Measurements from ENCODE around the gene RIMS4. TPM values are rescaled to one million over a fixed set of nuclear protein-coding genes. Genes with fewer than 3 reads are reported as not detected.

RIMS4 gene
- total and polyA plus RNA-seq, 10 of the 15 experiments (the other 5 are each of a cell fraction or from before 2014, with no cell fraction given) = under 0.01 to 0.07 (median 0.05) TPM; not detected in 5

- Histone ChIP-seq H3K79me2 (ENCODE audit: control insufficient read depth, insufficient read depth, low read length) (no peaks in the 10 kb centered on the region), H3K4me2 (ENCODE audit: control insufficient read depth, insufficient read depth) (no peak overlapping the region), H3K27ac (ENCODE audit: control insufficient read depth, insufficient read depth) (no peak overlapping the region), H3K9me3 (replicated peaks; ENCODE audit: control insufficient read depth, insufficient read depth, low read length) (no peaks in the 10 kb centered on the region), H3K36me3 (ENCODE audit: control insufficient read depth in 2 of 2, insufficient read depth in 2 of 2, low read length in 1 of 2) (no peaks in the 10 kb centered on the region), H2AFZ (ENCODE audit: control insufficient read depth, low read depth, low read length) (no peak overlapping the region), H3K27me3 (replicated peaks in 1 of 2; ENCODE audit: control insufficient read depth in 2 of 2, insufficient read depth in 2 of 2, low read length in 1 of 2) (peaks cover 0 to 1% of the 10 kb centered on the region in 2 experiments; a peak in 1 of 4 replicates), H4K20me1 (ENCODE audit: control insufficient read depth, insufficient read depth) (peaks cover 4% of the 10 kb centered on the region; the same call in 1 of the 2 replicates), H3K4me1 (ENCODE audit: control insufficient read depth, insufficient read depth, low read length) (no peaks in the 10 kb centered on the region), H3K9ac (ENCODE audit: control insufficient read depth, insufficient read depth, low read length) (no peak overlapping the region), H3K4me3 (no peak overlapping the region)
- ATAC-seq (no peak), FAIRE-seq (no peak), DNase-seq (ENCODE audit: low read depth, low spot score) (no peak)
- in situ Hi-C loops (cut with MboI) = no loop called here
- ChIA-PET RAD21 (ENCODE audit: unreplicated experiment) (no interaction called here), SMC1A (ENCODE audit: uncharacterized antibody, unreplicated experiment) (interaction anchor here (1.4 kb wide), 1 partner anchor 9 kb away, joined by 5 read pairs; no protein-coding TSS in a partner anchor), POLR2A (no interaction called here), CTCF (no interaction called here)
- intact Hi-C loops (cut with micrococcal nuclease; ENCODE audit: unreplicated experiment) = no loop called here
- BruUV-seq (replicated peaks) = no TSS peak
- peak; percentile 89 for TF ChIP-seq REST (IDR thresholded peaks at IDR 0.05; ENCODE audit: low read depth, low read length)
- TF ChIP-seq ATF7 (IDR thresholded peaks at IDR 0.05; ENCODE audit: low read depth) = no peak
- 27% methylated on average over 7 of the region's 7 CpGs for WGBS (ENCODE audit: insufficient coverage, insufficient replicate concordance, low lambda C conversion rate, missing lambda C conversion rate)
Measured at GRCh38 chr20:44776980-44777379, 33.4 kb downstream of the RIMS4 start.
